ENCODE measurements around the gene ATAD2B.

- TF ChIP-seq EZH2phosphoT487 (IDR thresholded peaks at IDR 0.05; ENCODE audit: insufficient read depth, low read depth) (no peak), EZH2 (IDR thresholded peaks at IDR 0.05; ENCODE audit: insufficient read depth, poor library complexity, severe bottlenecking) (no peak)
Measured at GRCh38 chr2:23903034-23903433, 23.9 kb downstream of the ATAD2B start.
